Ramos (cell line): ENCODE measurements around the gene FLOT1.

ENCODE experiments used
- in situ Hi-C: fragments of 300-500 bp; cut with MboI; formaldehyde crosslinking; loops from one replicate; pipeline ENCODE4 v1.14.3; 2022; ENCODE audit warnings: low sequenced_read_pairs; ENCODE audit not compliant: unreplicated experiment

FLOT1 gene

GRCh38 chr6:30742316-30743098, at the start of gene FLOT1:
TSS of gene FLOT1 (minus strand) at chr6:30742687. CDS start at chr6:30742189, 498 bp downstream.
- in situ Hi-C loops = loop anchor here (5.0 kb wide), 1 partner anchor 260 kb away; no protein-coding TSS in a partner anchor

GRCh38 chr6:30790724-30791383, 48.4 kb upstream of the FLOT1 start:
- in situ Hi-C loops = no loop called here

GRCh38 chr6:30789606-30790005, 47.1 kb upstream of the FLOT1 start:
- in situ Hi-C loops = no loop called here

GRCh38 chr6:30787954-30788353, 45.5 kb upstream of the FLOT1 start:
- in situ Hi-C loops = no loop called here

- in situ Hi-C loops = no loop called here
These were observed 40.0 kb upstream of the FLOT1 start for GRCh38 chr6:30782425-30783014.

GRCh38 chr6:30781743-30782424, 39.4 kb upstream of the FLOT1 start:
- in situ Hi-C loops = no loop called here

- in situ Hi-C loops = no loop called here
These were observed 38.9 kb upstream of the FLOT1 start for GRCh38 chr6:30781395-30781742.

- in situ Hi-C loops = no loop called here
These were observed 38.1 kb upstream of the FLOT1 start for GRCh38 chr6:30780642-30780920.

GRCh38 chr6:30779850-30780641, 37.6 kb upstream of the FLOT1 start:
- in situ Hi-C loops = no loop called here

GRCh38 chr6:30778001-30778635, 35.6 kb upstream of the FLOT1 start:
- in situ Hi-C loops = no loop called here

- in situ Hi-C loops = no loop called here
These were observed 34.6 kb upstream of the FLOT1 start for GRCh38 chr6:30777155-30777485.

GRCh38 chr6:30776390-30777154, 34.1 kb upstream of the FLOT1 start:
- in situ Hi-C loops = no loop called here

GRCh38 chr6:30775104-30775503, 32.6 kb upstream of the FLOT1 start:
- in situ Hi-C loops = no loop called here

GRCh38 chr6:30774701-30775100, 32.2 kb upstream of the FLOT1 start:
- in situ Hi-C loops = no loop called here

GRCh38 chr6:30770592-30770991, 28.1 kb upstream of the FLOT1 start:
- in situ Hi-C loops = no loop called here

- in situ Hi-C loops = no loop called here
These were observed 27.5 kb upstream of the FLOT1 start for GRCh38 chr6:30769853-30770524.

- in situ Hi-C loops = no loop called here
These were observed 26.8 kb upstream of the FLOT1 start for GRCh38 chr6:30769088-30769852.

- in situ Hi-C loops = no loop called here
These were observed 26.2 kb upstream of the FLOT1 start for GRCh38 chr6:30768634-30769087.
